AG04449 (cell line): Measurements from ENCODE around the gene RAB44.

Source experiments
- CTCF ChIA-PET: fragments of 350-600 bp; formaldehyde crosslinking; extraction: SDS; loops from one replicate; lab custom pipeline; 2021; ENCODE audit warnings: antibody characterized with exemption; lab: Yijun Ruan, JAX
- POLR2A ChIA-PET: fragments of 400-600, 350-600 bp; formaldehyde crosslinking; extraction: SDS; loops from one replicate; lab custom pipeline; 2020; ENCODE audit warnings: antibody characterized with exemption, inconsistent platforms; lab: Yijun Ruan, JAX
- DNase-seq: peaks from one replicate; pipeline ENCODE4 v3.0.0-alpha.2; 2010; ENCODE audit warnings: low read depth, low spot score
- H3K4me3 ChIP-seq: 2 replicates; pipeline ENCODE4 v1.5.1; 2011; ENCODE audit warnings: low read depth, mild to moderate bottlenecking, control low read depth, low read length
- TF ChIP-seq, protein P1 (sequence below): IDR thresholded peaks from one replicate; pipeline ENCODE4 v1.5.1; 2011; ENCODE audit warnings: mild to moderate bottlenecking, moderate library complexity, low read length, control low read depth, inconsistent platforms; ENCODE audit not compliant: insufficient read depth; ENCODE audit errors: missing control alignments

RAB44 gene

DNA sequence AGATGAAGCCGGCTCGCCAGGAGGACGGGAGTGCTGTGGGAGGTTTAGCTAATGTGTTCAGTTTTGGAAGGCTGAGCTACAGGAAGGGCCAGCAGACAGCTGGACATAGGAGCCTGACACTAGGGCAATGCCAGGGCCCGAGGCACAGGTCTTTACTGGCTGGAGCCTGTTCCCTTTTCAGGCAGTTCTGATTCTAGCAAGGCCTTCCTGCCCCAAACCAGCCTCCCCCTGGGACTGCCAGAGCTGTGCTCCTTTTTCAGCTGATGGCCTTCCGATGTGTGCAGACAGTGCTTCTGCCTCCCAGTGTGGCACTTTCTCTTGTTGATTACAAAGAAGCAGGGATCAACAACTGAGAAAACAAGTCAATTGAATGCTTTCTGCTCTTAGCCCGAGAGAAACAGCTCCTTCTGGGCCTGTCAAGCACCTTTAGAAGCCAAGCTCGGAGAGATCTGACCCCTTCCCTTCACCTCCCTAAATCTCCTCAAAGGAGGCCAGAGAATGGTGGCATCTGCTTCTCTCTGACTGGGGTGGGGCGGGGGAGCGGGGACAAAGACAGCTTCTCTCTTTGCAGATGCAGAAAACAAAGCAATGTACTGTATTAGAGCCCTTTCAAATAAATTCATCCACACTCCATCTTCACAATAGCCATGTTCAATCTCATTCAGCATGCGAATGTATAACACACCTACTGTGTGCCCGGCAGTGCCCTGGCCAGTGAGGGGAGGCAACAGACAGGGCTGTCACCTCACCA lies 63.2 kb downstream of the RAB44 start:
- ChIA-PET CTCF (interaction anchor here (0.6 to 19.6 kb wide), 22 partner anchors 9 to 449 kb away, joined by 3 to 521 read pairs (median 13); partner anchors contain the start of gene C6orf89), POLR2A (no interaction called here)
- DNase-seq: no peak
- no peak overlapping the region for H3K4me3 ChIP-seq
- TF ChIP-seq, protein P1, sequence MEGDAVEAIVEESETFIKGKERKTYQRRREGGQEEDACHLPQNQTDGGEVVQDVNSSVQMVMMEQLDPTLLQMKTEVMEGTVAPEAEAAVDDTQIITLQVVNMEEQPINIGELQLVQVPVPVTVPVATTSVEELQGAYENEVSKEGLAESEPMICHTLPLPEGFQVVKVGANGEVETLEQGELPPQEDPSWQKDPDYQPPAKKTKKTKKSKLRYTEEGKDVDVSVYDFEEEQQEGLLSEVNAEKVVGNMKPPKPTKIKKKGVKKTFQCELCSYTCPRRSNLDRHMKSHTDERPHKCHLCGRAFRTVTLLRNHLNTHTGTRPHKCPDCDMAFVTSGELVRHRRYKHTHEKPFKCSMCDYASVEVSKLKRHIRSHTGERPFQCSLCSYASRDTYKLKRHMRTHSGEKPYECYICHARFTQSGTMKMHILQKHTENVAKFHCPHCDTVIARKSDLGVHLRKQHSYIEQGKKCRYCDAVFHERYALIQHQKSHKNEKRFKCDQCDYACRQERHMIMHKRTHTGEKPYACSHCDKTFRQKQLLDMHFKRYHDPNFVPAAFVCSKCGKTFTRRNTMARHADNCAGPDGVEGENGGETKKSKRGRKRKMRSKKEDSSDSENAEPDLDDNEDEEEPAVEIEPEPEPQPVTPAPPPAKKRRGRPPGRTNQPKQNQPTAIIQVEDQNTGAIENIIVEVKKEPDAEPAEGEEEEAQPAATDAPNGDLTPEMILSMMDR: no peak

- CTCF ChIA-PET: interaction anchor here (3.9 to 19.6 kb wide), 7 partner anchors 11 to 256 kb away, joined by 35 to 521 read pairs (median 118); no protein-coding TSS in a partner anchor
- POLR2A ChIA-PET: interaction anchor here (0.7 kb wide), 2 partner anchors 12 to 81 kb away, joined by 3 to 5 read pairs; no protein-coding TSS in a partner anchor
- TF ChIP-seq, protein P1: no peak
- no peak overlapping the region for H3K4me3 ChIP-seq
- DNase-seq: no peak
Observed at GRCh38 chr6:36762123-36762522, 64.5 kb downstream of the RAB44 start.

DNA sequence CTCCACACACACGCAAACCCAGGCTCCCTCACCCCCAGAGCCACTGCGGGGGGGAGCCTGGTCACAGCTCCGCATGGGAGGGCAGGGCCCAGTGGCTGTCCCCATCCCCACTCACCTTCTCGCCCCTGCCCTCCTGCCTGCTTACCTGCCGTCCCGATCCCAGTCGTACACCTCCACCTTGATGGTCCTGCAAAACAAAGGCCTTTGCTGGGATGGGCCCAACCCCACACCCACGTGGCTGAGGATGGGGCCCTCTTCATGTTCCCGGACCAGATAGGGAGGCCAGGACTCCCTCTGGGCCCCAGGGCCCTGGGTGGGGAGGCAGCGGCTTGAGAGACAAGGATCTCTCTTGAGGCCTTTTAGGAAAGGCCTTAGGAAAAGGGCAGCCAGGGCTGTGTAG lies 67.6 kb downstream of the RAB44 start:
- TF ChIP-seq, protein P1: no peak
- CTCF ChIA-PET: interaction anchor here (0.9 to 19.6 kb wide), 37 partner anchors 12 to 451 kb away, joined by 3 to 521 read pairs (median 5); partner anchors contain the start of genes C6orf89 and PPIL1
- H3K4me3 ChIP-seq: no peak overlapping the region
- DNase-seq: no peak
- POLR2A ChIA-PET: interaction anchor here (1.0 kb wide), 1 partner anchor 150 kb away, joined by 7 read pairs; no protein-coding TSS in a partner anchor

GRCh38 chr6:36765594-36766398 lies 68.2 kb downstream of the RAB44 start:
- H3K4me3 ChIP-seq: peak overlapping the region; percentile 20; the same call in 1 of the 2 replicates
- ChIA-PET CTCF (interaction anchor here (0.6 to 19.6 kb wide), 57 partner anchors 8 to 451 kb away, joined by 3 to 521 read pairs (median 5); partner anchors contain the start of genes C6orf89, MTCH1, PI16 and PPIL1), POLR2A (interaction anchor here (0.6 to 1.1 kb wide), 3 partner anchors 14 to 220 kb away, joined by 3 to 7 read pairs (median 3); partner anchors contain the start of gene MTCH1)
- DNase-seq: no peak
- TF ChIP-seq, protein P1: peak; percentile 97

GRCh38 chr6:36766399-36766945 lies 68.8 kb downstream of the RAB44 start:
- ChIA-PET POLR2A (interaction anchor here (0.6 to 1.1 kb wide), 2 partner anchors 14 to 220 kb away, joined by 3 read pairs; partner anchors contain the start of gene MTCH1), CTCF (interaction anchor here (0.6 to 19.6 kb wide), 54 partner anchors 7 to 450 kb away, joined by 3 to 521 read pairs (median 5); partner anchors contain the start of genes C6orf89, MTCH1, PI16 and PPIL1)
- DNase-seq: no peak
- TF ChIP-seq, protein P1: no peak
- H3K4me3 ChIP-seq: no peak overlapping the region
